ENCODE data around the gene IL27RA. TPM values are rescaled to one million over a fixed set of nuclear protein-coding genes. Genes with fewer than 3 reads are reported as not detected.

The IL27RA gene
- total and polyA plus RNA-seq, 2 donors from 2014 or later: 3.1 to 14.1 TPM

GRCh38 chr19:14000691-14001375 is 30.7 kb upstream of the IL27RA start:
- FAIRE-seq (no peak), DNase-seq (peak in 4 of 5 donors; percentile 56 to 76 (median 64))
- H3K4me3 ChIP-seq (ENCODE audit: low read length in 3 of 3): no peak overlapping the region
- peaks cover 0 to 23% (median 21%) of the 10 kb centered on the region in 3 donors for H3K4me1 ChIP-seq (ENCODE audit: control insufficient read depth in 2 of 3, insufficient read depth in 2 of 3, low read depth in 1 of 3, low read length in 3 of 3)
- TF ChIP-seq CTCF (IDR thresholded peaks at IDR 0.05; ENCODE audit: borderline replicate concordance, extremely low read depth, insufficient read depth): no peak
- no peaks in the 10 kb centered on the region for H3K27me3 ChIP-seq (ENCODE audit: control insufficient read depth, insufficient read depth, low read length)
- H3K27ac ChIP-seq (ENCODE audit: low read depth in 2 of 2, low read length in 2 of 2): no peak overlapping the region
- no peak overlapping the region for H3K9ac ChIP-seq (ENCODE audit: low read length in 3 of 3)
- no peaks in the 10 kb centered on the region for H3K9me3 ChIP-seq (ENCODE audit: control insufficient read depth in 2 of 3, insufficient read depth in 1 of 3, low read length in 3 of 3)
- intact Hi-C loops (cut with DNase I): no loop called here
- H3K36me3 ChIP-seq (ENCODE audit: control insufficient read depth in 2 of 3, insufficient read depth in 3 of 3, low read length in 3 of 3): no peaks in the 10 kb centered on the region

GRCh38 chr19:14002571-14003250 is 28.9 kb upstream of the IL27RA start:
- peak overlapping the region in 1 of 3 donors; percentile 4 for H3K9ac ChIP-seq (ENCODE audit: low read length in 3 of 3)
- peak in 3 of 5 donors; percentile 54 to 69 (median 56) for DNase-seq
- TF ChIP-seq CTCF (IDR thresholded peaks at IDR 0.05; ENCODE audit: borderline replicate concordance, extremely low read depth, insufficient read depth): no peak
- peaks cover 0 to 23% (median 21%) of the 10 kb centered on the region in 3 donors for H3K4me1 ChIP-seq (ENCODE audit: control insufficient read depth in 2 of 3, insufficient read depth in 2 of 3, low read depth in 1 of 3, low read length in 3 of 3)
- no peak for FAIRE-seq
- H3K4me3 ChIP-seq (ENCODE audit: low read length in 3 of 3): no peak overlapping the region
- H3K27ac ChIP-seq (ENCODE audit: low read depth in 2 of 2, low read length in 2 of 2): peak overlapping the region; percentile 56 to 69
- no peaks in the 10 kb centered on the region for H3K36me3 ChIP-seq (ENCODE audit: control insufficient read depth in 2 of 3, insufficient read depth in 3 of 3, low read length in 3 of 3)
- no peaks in the 10 kb centered on the region for H3K9me3 ChIP-seq (ENCODE audit: control insufficient read depth in 2 of 3, insufficient read depth in 1 of 3, low read length in 3 of 3)
- no peaks in the 10 kb centered on the region for H3K27me3 ChIP-seq (ENCODE audit: control insufficient read depth, insufficient read depth, low read length)
- intact Hi-C loops (cut with DNase I): no loop called here

- DNase-seq (peak in 1 of 5 donors; percentile 22), FAIRE-seq (no peak)
- Histone ChIP-seq H3K27ac (ENCODE audit: low read depth in 2 of 2, low read length in 2 of 2) (peak overlapping the region; percentile 56 to 69), H3K27me3 (ENCODE audit: control insufficient read depth, insufficient read depth, low read length) (no peaks in the 10 kb centered on the region), H3K4me3 (ENCODE audit: low read length in 3 of 3) (no peak overlapping the region), H3K9ac (ENCODE audit: low read length in 3 of 3) (peak overlapping the region in 1 of 3 donors; percentile 4), H3K36me3 (ENCODE audit: control insufficient read depth in 2 of 3, insufficient read depth in 3 of 3, low read length in 3 of 3) (no peaks in the 10 kb centered on the region), H3K9me3 (ENCODE audit: control insufficient read depth in 2 of 3, insufficient read depth in 1 of 3, low read length in 3 of 3) (no peaks in the 10 kb centered on the region), H3K4me1 (ENCODE audit: control insufficient read depth in 2 of 3, insufficient read depth in 2 of 3, low read depth in 1 of 3, low read length in 3 of 3) (peaks cover 0 to 23% (median 21%) of the 10 kb centered on the region in 3 donors)
- intact Hi-C loops (cut with DNase I): no loop called here
- TF ChIP-seq CTCF (IDR thresholded peaks at IDR 0.05; ENCODE audit: borderline replicate concordance, extremely low read depth, insufficient read depth): no peak
Measured at GRCh38 chr19:14003251-14004055, 28.1 kb upstream of the IL27RA start.

Measured in kidney (tissue), 14 donors.